ENCODE results near the gene MATCAP1. TPM values are rescaled to one million over a fixed set of nuclear protein-coding genes. Genes with fewer than 3 reads are reported as not detected.

Gene MATCAP1
- total and polyA plus RNA-seq, 2 of the 8 experiments (the other 6 are each of a cell fraction or from before 2014, with no cell fraction given), result 22.9 to 27.5 TPM

GRCh38 chr16:67184995-67185650, 1.4 kb upstream of the MATCAP1 start (continued):
- no peak for TF ChIP-seq KDM4A (IDR thresholded peaks at IDR 0.05; ENCODE audit: low read depth, low read length, severe bottlenecking)
- 0 out of 2 replicates have a peak, but pooled peaks have one; percentile 48 for TF ChIP-seq SP1 (IDR thresholded peaks at IDR 0.05; ENCODE audit: low read depth, low read length)
- 0 out of 2 replicates have a peak, but pooled peaks have one; percentile 66 for TF ChIP-seq RBBP5 (IDR thresholded peaks at IDR 0.05; ENCODE audit: borderline replicate concordance, low read depth, low read length)
- TF ChIP-seq, protein P1, sequence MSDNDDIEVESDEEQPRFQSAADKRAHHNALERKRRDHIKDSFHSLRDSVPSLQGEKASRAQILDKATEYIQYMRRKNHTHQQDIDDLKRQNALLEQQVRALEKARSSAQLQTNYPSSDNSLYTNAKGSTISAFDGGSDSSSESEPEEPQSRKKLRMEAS (IDR thresholded peaks at IDR 0.05), result peak; percentile 95
- no peak for TF ChIP-seq CHD7 (IDR thresholded peaks at IDR 0.05; ENCODE audit: insufficient replicate concordance, low read length)
- no peak for TF ChIP-seq RXRA (IDR thresholded peaks at IDR 0.05; ENCODE audit: insufficient read depth, low read depth, low read length)
- TF ChIP-seq EGR1 (IDR thresholded peaks at IDR 0.05; ENCODE audit: borderline replicate concordance, low read depth, low read length), result peak; percentile 69
- no peak for TF ChIP-seq BACH1 (IDR thresholded peaks at IDR 0.05; ENCODE audit: low read length)
- no peak for TF ChIP-seq ASH2L (IDR thresholded peaks at IDR 0.05; ENCODE audit: low read length)
- no peak for TF ChIP-seq JUN (IDR thresholded peaks at IDR 0.05; ENCODE audit: low read depth, low read length)
